GM12878 (cell line): Measurements from ENCODE around the gene JHY. TPM values are rescaled to one million over a fixed set of nuclear protein-coding genes. Genes with fewer than 3 reads are reported as not detected.

Experiments
- ATAC-seq: fragments of 200-7000 bp; cut with Tn5 transposase; 3 replicates; pipeline ENCODE4 v1.9.1; 2020; ENCODE audit warnings: mild to moderate bottlenecking, moderate library complexity
- BruUV-seq: library from RNA; stranded (reverse); fragments of 400-500 nt; replicated peaks from 2 replicates; lab custom pipeline; 2021; lab: Mats Ljungman, UMichigan
- CTCF ChIA-PET: fragments of 300-600 bp; sonication (Branson Sonifier 250); formaldehyde crosslinking; extraction: SDS; loops from one replicate; lab custom pipeline; 2021; ENCODE audit warnings: inconsistent platforms; lab: Yijun Ruan, JAX
- POLR2A ChIA-PET: fragments of 350-600 bp; formaldehyde crosslinking; extraction: SDS; loops from one replicate; lab custom pipeline; 2021; ENCODE audit warnings: inconsistent platforms; lab: Charles Lee
- RAD21 ChIA-PET: fragments of 300-600 bp; sonication (Branson Sonifier 250); formaldehyde crosslinking; loops from one replicate; lab custom pipeline; 2023; ENCODE audit warnings: antibody characterized with exemption; ENCODE audit not compliant: unreplicated experiment; lab: Charles Lee
- SMC1A ChIA-PET: fragments of 300-600 bp; sonication (Branson Sonifier 250); formaldehyde crosslinking; loops from one replicate; lab custom pipeline; 2023; ENCODE audit not compliant: unreplicated experiment, uncharacterized antibody; lab: Charles Lee
- DNase-seq: peaks from one replicate; pipeline ENCODE4 v3.0.0-alpha.2; 2011; ENCODE audit warnings: low read depth, low spot score
- FAIRE-seq: peaks from 3 replicates; lab custom pipeline; 2011; peaks lifted over from hg19 to GRCh38; lab: Jason Lieb, UNC
- H2AFZ ChIP-seq: 2 replicates; pipeline ENCODE4 v1.6.0; 2011; ENCODE audit warnings: low read depth, low read length, control low read depth; ENCODE audit not compliant: control insufficient read depth
- H3K27ac ChIP-seq: 2 replicates; pipeline ENCODE4 v1.5.1; 2011; ENCODE audit warnings: control low read depth; ENCODE audit not compliant: control insufficient read depth, insufficient read depth
- H3K27me3 ChIP-seq, 2 experiments: replicated peaks in 1 of 2; 2 replicates each; pipeline versions ENCODE4 v1.6.0 to v1.6.1; 2011; ENCODE audit warnings: low read length in 1 of 2; ENCODE audit not compliant: control insufficient read depth in 2 of 2, insufficient read depth in 2 of 2
- H3K36me3 ChIP-seq, 2 experiments: 2 replicates each; pipeline ENCODE4 v1.5.1; 2011; ENCODE audit warnings: low read length in 1 of 2; ENCODE audit not compliant: control insufficient read depth in 2 of 2, insufficient read depth in 2 of 2
- H3K4me1 ChIP-seq: 2 replicates; pipeline ENCODE4 v1.6.1; 2011; ENCODE audit warnings: mild to moderate bottlenecking, low read length, moderate library complexity, mixed read lengths; ENCODE audit not compliant: control insufficient read depth, insufficient read depth
- H3K4me2 ChIP-seq: 2 replicates; pipeline ENCODE4 v1.6.0; 2011; ENCODE audit warnings: control low read depth; ENCODE audit not compliant: control insufficient read depth, insufficient read depth
- H3K4me3 ChIP-seq: fragments of 200-600 bp; sonication (generic); 2 replicates; pipeline ENCODE4 v1.5.1; 2016
- H3K79me2 ChIP-seq: 2 replicates; pipeline ENCODE4 v1.6.0; 2011; ENCODE audit warnings: low read length; ENCODE audit not compliant: control insufficient read depth, insufficient read depth
- H3K9ac ChIP-seq: 2 replicates; pipeline ENCODE4 v1.8.0; 2011; ENCODE audit warnings: low read length, control low read depth, mixed read lengths; ENCODE audit not compliant: control insufficient read depth, insufficient read depth
- H3K9me3 ChIP-seq: replicated peaks from 3 replicates; pipeline ENCODE4 v1.5.1; 2011; ENCODE audit warnings: mild to moderate bottlenecking, low read length; ENCODE audit not compliant: control insufficient read depth, insufficient read depth
- H4K20me1 ChIP-seq: 2 replicates; pipeline ENCODE4 v1.6.0; 2011; ENCODE audit not compliant: control insufficient read depth, insufficient read depth
- ATF7 ChIP-seq: fragments of 450-650 bp; IDR thresholded peaks from 2 replicates; pipeline ENCODE4 v1.6.1; 2016; ENCODE audit warnings: low read depth, mild to moderate bottlenecking
- EZH2 ChIP-seq: IDR thresholded peaks from 2 replicates; pipeline ENCODE4 v1.6.1; 2012; ENCODE audit warnings: low read depth, mild to moderate bottlenecking, control low read depth, inconsistent platforms, low read length, borderline replicate concordance; ENCODE audit not compliant: control insufficient read depth
- GABPA ChIP-seq: IDR thresholded peaks from 2 replicates; pipeline ENCODE4 v1.6.1; 2014; ENCODE audit warnings: antibody characterized with exemption, low read depth, mild to moderate bottlenecking, inconsistent platforms
- IKZF2 ChIP-seq, 2 experiments: fragments of 450-650 bp; IDR thresholded peaks; 2 replicates each; pipeline ENCODE4 v1.6.1; 2017; ENCODE audit warnings: mild to moderate bottlenecking in 2 of 2, moderate library complexity in 2 of 2
- MAX ChIP-seq: IDR thresholded peaks from 2 replicates; pipeline ENCODE4 v1.6.1; 2012; ENCODE audit warnings: low read depth, low read length, improper control_type of control experiment
- MLLT1 ChIP-seq: fragments of 450-650 bp; IDR thresholded peaks from 2 replicates; pipeline ENCODE4 v1.6.1; 2016; ENCODE audit warnings: mild to moderate bottlenecking
- NFXL1 ChIP-seq: fragments of 450-650 bp; IDR thresholded peaks from 2 replicates; pipeline ENCODE4 v1.6.1; 2017; ENCODE audit warnings: antibody characterized with exemption, mild to moderate bottlenecking, borderline replicate concordance
- YBX1 ChIP-seq: fragments of 450-650 bp; IDR thresholded peaks from 2 replicates; pipeline ENCODE4 v1.6.1; 2016; ENCODE audit warnings: antibody characterized with exemption
- ZBTB33 ChIP-seq: fragments of 450-650 bp; IDR thresholded peaks from 2 replicates; pipeline ENCODE4 v1.6.1; 2017; ENCODE audit warnings: mild to moderate bottlenecking
- ZNF687 ChIP-seq: fragments of 450-650 bp; IDR thresholded peaks from 2 replicates; pipeline ENCODE4 v1.6.1; 2017; ENCODE audit warnings: mild to moderate bottlenecking, moderate library complexity
- ZZZ3 ChIP-seq: IDR thresholded peaks from 2 replicates; pipeline ENCODE4 v1.6.1; 2011; ENCODE audit warnings: low read depth; ENCODE audit not compliant: control insufficient read depth, insufficient read length
- WGBS: methylation state at CpG from one replicate; pipeline ENCODE4 v1.1.6; 2016; ENCODE audit warnings: low lambda C conversion rate; ENCODE audit not compliant: insufficient replicate concordance, insufficient coverage; ENCODE audit errors: missing lambda C conversion rate; 5-methylcytosine and 5-hydroxymethylcytosine counted together
- in situ Hi-C: fragments of 300-500 bp; cut with MboI; formaldehyde crosslinking; loops from 9 replicates; pipeline ENCODE4 v1.14.3; 2018; ENCODE audit warnings: mixed read lengths
- intact Hi-C: fragments of 100-400 bp; cut with micrococcal nuclease; formaldehyde crosslinking; loops from one replicate; pipeline ENCODE4 v1.14.2; 2022; ENCODE audit not compliant: unreplicated experiment
- polyA plus RNA-seq, 11 experiments: library from polyadenylated mRNA; depleted of rRNA in 4 of 11; unstranded in 6 of 11; stranded (reverse) in 5 of 11; fragments of >200 nt; fragmentation: Nextera tagmentation in 4 of 11; fragmentation: Illumina TruSeq in 1 of 11; extraction: Ambion mirVana in 4 of 11; extraction: Trizol in 1 of 11; gene quantifications; 1 replicate in 1 of 11; 2 replicates in 10 of 11; pipeline versions ENCODE4 v1.2.1 to v1.2.3, GENCODE V29; 2011 to 2016; ENCODE audit warnings: inconsistent platforms in 2 of 11, missing spikeins in 2 of 11, low read depth in 1 of 11
- total RNA-seq, 4 experiments: library from RNA; depleted of rRNA in 3 of 4; stranded (reverse); fragments of >200 nt in 3 of 4; fragmentation: Illumina TruSeq in 1 of 4; extraction: Trizol in 1 of 4; gene quantifications; 2 replicates each; pipeline versions ENCODE4 v1.2.1 to v1.2.3, GENCODE V29; 2013 to 2021

Gene JHY
- total and polyA plus RNA-seq, 10 of the 15 experiments (the other 5 are each of a cell fraction or from before 2014, with no cell fraction given) = 0.90 to 7.1 (median 5.5) TPM

GRCh38 chr11:122898799-122899198, 16.2 kb downstream of the JHY start:
- intact Hi-C loops (no loop called here), in situ Hi-C loops (no loop called here)
- WGBS = 69% methylated on average over 6 of the region's 6 CpGs
- Histone ChIP-seq H3K4me2 (no peak overlapping the region), H3K4me3 (no peak overlapping the region), H3K27me3 (no peaks in the 10 kb centered on the region), H3K79me2 (no peaks in the 10 kb centered on the region), H3K27ac (no peak overlapping the region), H3K36me3 (no peaks in the 10 kb centered on the region), H4K20me1 (no peaks in the 10 kb centered on the region), H2AFZ (no peak overlapping the region), H3K4me1 (no peaks in the 10 kb centered on the region), H3K9ac (no peak overlapping the region), H3K9me3 (no peaks in the 10 kb centered on the region; the same call in 2 of the 3 replicates)
- TF ChIP-seq MLLT1 (no peak), YBX1 (no peak), ZNF687 (no peak), IKZF2 (IDR thresholded peaks at IDR 0.05) (no peak), ZBTB33 (no peak), EZH2 (no peak), NFXL1 (no peak), MAX (no peak), ZZZ3 (no peak), GABPA (no peak), ATF7 (no peak)
- DNase-seq (no peak), ATAC-seq (no peak), FAIRE-seq (no peak)
- BruUV-seq = no TSS peak
- POLR2A ChIA-PET = interaction anchor here (0.9 kb wide), 2 partner anchors 15 to 163 kb away, joined by 3 to 6 read pairs; partner anchors contain the start of gene HSPA8
- RAD21 ChIA-PET = interaction anchor here (1.4 kb wide), 1 partner anchor 35 kb away, joined by 4 read pairs; no protein-coding TSS in a partner anchor
- SMC1A ChIA-PET = interaction anchor here (1.0 to 2.5 kb wide), 4 partner anchors 13 to 122 kb away, joined by 3 to 7 read pairs (median 5); no protein-coding TSS in a partner anchor
- CTCF ChIA-PET = interaction anchor here (0.9 to 1.0 kb wide), 2 partner anchors 10 to 35 kb away, joined by 3 to 7 read pairs; no protein-coding TSS in a partner anchor
